A204.1 (cell line): ENCODE measurements around the gene MYH9.
A peak's percentile ranks its signal among the peaks of the same experiment; 100 is the strongest.

Experiments used
- FAIRE-seq: peaks from 2 replicates; lab custom pipeline; 2012; peaks lifted over from hg19 to GRCh38; lab: Jason Lieb, UNC

MYH9 gene

DNA sequence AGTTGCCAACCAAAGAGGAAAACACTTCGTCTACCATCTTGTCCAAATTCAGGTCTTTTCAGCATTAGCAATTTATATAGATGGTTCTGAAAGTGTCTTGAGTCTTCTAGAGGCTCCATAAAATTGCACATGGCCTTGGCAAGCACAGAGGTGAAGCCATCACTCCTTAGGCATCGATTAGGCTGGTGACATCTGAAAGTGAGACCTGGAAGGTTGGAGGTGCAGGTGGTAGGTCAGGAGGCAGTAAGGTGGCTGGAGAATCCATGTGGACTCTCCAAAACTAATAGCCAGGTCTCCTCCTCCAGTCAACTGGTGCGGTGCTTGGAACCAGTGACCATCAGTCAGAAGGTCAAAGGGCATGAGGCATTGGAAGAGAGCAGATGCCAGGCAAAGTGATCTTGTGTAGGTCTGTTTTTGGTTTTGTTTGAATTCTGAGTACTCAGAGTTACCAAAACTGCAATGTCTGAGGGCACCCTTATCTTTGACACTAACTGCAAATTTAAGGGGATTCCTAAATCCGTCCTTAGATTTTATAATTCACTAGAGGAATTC lies 141.9 kb downstream of the MYH9 start:
- FAIRE-seq: no peak

DNA sequence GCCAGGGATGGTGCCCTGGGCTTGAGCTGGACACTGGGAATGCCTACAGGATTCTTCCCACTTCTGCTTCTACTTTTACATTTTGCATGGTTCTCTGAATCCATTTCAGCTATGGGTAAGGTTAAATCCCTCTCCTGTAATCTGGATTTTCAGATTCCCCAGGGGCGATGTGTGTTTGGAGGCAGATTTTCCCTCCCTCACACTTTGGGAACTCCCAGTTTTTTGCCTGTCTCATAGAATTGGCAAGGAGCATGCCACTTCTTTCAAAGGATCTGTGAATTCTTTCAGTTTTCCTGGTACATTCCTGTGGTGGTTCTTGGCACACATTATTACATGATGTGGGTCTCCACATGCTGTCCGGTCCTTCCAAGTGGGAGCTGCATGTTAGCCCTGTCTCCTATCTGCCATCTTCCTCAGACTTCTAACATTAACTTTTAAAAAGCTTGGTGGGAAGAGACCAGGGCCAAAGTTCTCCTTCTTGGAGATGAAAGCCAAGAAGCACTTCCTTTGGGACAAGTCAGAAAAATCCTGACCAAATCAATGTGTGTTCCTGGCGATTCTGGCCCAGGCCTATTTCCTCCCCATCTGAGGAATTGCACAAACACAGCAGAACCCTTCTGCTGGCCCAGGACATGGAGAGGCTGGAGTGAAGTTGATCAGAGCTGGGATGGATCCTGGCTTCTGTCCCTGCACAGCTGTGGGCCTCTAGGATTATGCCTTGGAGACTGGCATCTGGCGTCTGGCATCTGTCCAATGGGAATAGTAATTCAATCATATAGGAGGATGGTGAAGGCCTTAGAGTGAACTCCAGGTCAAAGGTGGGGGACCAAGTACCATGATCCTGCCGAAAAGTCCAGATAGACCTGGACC lies 143.0 kb downstream of the MYH9 start:
- no peak for FAIRE-seq

DNA sequence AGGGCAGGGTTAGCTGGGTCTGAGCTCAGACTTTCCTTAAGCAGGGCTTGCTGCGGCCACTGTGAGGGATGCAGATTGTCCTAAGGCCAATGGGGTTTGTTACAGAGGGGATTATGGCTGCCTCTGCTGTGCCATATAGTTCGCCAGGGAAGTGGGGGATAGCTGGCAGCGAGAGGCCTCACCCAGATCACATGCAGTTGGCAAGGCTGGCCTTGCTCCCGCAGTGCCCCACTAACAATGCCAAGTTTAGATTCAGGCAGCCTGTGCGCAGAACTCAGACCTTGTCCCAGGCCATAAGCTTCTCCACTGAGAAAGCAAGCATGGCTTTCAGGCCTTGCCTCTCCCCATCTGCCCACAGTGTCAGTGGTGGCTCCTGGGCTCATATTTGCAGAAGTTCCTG lies 143.8 kb downstream of the MYH9 start:
- FAIRE-seq: no peak

DNA sequence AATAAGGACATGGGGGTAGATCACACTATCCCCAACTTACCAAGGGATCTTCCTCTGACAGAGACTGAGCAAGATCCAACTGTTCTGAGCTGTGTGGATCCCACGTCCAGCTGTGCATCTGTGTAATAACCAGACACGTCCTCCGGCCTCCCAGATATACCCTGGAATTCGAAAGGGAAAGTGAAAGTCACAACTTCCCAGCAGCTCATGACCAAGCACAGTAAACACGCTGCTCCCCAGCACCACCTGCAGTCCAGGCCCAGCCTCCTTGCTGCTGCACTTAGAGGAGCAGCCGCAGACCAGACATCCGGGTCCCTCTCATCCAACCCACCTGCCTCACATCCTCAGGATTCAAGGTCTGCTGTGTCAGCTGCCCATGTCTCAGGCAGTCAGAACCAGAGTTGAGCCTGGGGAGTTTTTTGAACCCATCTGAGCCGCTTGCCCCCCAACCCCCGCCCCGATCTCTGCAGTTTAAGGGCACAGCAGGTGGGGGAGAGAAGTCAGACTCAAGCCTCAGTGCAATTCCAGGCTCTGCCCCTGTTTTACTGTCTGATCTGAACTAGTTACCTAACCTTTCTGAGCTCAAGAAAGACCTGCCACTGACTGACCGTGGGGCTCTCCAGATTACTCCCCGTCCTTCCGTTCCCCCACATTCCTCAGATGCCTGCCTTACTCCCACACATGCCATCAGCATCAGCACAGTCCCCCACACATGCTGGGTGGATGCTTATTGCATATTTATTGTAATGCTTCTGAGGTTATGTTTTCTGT lies 148.2 kb downstream of the MYH9 start, which contains the start of gene APOL2:
Gene APOL2 (minus strand): TSS at position 127 of the 771 bp plus-strand sequence. CDS start 6,365 bp downstream, outside the sequence.
- peak; percentile 95 for FAIRE-seq

DNA sequence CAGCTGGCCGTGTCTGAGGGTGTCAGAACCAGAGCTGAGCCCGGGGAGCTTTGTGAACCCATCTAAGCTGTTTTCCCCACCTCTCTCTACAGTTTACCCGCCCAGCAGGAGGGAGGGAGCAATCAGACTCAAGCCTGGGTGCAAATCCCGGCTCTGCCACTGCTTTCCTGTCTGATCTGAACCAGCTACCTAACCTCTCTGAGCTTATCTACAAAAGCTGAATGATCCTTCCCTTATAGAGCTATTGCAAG lies 148.7 kb downstream of the MYH9 start:
- no peak for FAIRE-seq

DNA sequence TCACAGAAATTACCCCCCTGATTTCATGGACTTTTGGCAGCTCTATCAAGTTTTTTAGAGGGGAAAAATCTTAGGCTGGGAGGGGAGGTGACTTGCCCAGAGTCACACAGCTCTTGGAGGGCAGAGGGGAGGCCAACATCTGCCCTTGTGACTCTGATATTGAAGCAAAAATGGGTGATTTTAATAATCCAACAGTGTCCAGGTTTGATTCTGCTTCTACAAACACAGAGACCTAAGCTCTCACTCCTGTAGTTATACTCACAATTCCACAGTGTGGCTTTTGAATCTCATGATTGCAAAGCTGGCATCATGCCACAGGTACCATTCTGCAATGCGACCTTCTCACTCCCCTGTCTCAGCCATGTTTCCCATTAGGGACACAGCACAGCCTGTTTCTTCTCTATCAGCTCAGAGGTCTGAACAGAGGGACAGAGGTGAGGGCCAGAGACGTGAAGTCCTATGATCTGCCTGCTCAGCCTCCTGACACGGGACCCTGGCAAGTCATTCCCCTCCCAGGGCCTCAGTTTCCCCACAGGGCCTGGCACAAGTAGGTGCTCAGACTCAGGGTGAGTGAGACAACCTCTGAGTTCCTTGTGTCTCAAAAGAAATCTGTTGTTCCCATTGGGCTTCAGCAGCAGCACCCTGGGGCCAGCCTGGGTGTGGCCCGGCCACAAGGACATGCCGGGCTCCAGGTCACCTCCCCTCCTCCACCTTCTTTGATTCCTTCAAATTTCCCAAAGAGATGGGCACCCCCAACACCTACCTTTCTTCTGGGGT lies 149.2 kb downstream of the MYH9 start:
- no peak for FAIRE-seq

DNA sequence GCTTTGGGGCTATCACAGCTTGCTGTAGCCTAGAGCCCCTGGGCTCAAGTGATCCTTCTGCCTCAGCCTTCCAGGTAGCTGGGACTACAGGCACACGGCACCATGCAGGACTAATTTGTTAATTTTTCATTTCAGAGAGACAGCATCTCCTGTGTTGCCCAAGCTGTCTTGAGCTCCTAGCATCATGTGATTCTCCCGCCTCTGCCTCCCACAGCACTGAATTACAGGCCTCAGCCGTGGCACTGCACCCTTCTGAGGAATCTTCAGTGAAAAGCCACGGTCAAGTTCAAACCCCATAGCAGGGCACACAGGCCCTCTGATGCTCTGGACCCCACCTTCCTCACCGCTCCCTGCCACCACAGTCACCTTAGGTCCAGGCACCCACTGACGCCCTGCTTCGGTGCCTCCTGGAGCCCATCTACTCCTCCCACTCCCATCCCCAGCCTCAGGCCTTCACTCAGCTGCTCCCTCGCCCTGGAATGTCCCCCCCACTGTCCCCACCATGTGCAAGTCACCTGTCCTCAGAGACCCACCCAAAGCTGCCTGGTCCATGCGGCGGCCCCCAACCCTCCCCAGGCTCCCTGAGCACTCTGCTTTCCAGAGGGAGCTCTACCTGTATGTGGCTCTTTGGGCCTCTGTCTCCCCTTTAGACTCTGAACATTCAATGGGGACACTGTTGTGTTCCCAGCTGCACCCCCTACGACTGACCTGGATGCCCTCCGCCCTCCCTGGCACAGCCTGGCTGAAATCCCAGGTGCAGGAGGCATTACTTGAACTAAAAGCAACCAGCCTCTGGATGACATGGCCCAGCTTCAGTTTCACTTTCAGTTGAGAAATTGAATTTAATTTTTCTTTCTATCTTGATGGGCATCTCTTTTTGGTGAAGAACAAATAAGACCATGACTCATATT lies 150.1 kb downstream of the MYH9 start:
- no peak for FAIRE-seq

DNA sequence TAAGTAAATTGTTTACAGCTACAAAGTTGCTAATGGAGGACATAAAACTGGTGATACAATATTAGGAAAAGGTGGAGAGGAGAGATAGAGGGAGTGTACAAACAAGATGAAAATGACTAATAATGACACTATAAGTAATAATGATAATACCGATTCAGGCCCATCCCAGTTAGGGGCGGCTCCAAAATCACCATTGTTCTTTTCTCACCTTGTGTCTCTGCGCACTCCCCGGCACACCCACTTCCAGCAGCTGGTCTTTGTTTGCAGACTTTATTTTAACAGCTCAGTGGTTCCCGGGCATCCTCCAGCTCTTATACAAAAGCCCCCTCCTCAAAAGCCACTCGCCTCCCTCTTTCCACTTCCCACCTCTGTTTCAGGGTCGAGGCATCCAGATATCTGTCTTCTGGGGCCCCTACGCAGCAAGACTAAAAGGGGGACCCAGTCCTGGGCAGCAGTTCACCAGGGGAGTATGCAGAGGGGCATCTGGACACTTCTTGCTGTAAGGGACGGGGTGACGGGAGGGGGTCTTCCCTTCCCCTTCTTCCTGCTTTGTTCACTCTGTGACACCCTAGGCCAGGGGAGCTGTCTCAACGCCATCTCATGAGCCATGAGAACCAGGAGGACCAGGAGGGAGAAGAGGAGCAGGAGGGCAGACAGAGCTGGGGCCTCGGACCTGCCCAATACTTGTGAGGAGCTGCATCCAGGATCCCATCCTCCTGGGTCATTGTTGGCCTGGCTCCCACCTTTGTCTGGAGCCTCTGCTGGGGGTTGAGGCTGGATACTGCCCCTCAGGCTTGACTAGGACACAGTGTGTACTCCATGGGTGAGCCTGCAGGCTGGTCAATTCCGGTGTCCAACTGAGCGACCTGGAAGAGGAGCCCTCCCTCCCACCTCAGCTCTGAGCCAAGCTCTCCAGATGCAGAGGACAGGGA lies 151.1 kb downstream of the MYH9 start:
- no peak for FAIRE-seq

DNA sequence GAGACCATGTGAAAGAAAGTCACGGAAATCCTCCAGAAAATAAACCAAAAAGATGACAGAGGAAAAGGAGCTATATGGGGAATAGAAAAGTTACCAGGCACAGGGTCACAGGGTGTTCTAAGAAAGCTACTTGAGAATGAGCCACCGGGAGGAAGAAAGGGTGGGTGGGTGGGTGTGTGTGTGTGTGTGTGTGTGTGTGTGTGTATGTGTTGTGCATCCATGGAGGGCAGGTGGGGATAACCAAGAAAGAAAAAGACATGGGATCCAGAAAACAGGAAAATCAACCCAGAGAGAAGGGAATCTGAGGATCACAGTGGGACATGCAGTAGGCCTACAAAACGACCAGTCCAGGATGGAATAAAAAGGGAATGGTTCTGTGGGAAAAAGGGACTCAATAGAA lies 152.2 kb downstream of the MYH9 start:
- no peak for FAIRE-seq

DNA sequence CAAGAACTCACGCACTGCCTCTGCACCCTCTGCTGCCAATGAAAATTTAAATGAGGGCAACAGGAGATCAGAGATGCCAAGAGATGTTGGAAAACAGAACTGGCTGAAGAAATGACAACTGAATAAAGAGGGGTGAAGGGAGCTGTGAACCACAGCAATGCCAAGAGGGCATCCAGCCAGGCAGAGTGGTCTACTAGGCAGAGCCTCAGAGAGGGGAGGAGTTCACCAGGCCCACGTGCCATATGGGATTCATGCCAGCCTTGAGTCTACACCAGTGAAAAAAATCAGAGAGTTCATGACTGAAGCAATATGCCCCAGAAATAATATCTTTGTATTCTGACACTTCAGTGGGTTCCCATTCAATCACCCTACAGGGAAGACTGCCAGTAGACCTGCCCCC lies 152.8 kb downstream of the MYH9 start:
- FAIRE-seq: no peak

DNA sequence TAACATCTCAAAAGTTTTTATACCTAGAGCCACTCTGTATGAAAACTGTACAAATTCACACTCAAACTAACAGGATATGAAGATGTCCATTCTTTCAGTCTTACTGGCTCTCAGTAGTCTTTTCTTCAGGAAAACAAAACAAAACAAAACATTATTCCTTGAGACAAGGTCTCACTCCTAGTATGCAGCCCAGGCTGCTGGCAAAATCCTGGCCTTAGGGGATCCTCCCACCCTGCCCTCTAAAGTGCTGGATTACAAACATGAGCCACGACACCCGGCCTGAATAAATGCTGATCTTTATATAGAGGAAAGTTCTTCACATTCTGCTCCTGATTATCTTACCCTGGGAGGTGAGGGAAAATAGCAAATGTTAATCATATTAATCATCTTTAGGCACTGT lies 153.6 kb downstream of the MYH9 start:
- no peak for FAIRE-seq

DNA sequence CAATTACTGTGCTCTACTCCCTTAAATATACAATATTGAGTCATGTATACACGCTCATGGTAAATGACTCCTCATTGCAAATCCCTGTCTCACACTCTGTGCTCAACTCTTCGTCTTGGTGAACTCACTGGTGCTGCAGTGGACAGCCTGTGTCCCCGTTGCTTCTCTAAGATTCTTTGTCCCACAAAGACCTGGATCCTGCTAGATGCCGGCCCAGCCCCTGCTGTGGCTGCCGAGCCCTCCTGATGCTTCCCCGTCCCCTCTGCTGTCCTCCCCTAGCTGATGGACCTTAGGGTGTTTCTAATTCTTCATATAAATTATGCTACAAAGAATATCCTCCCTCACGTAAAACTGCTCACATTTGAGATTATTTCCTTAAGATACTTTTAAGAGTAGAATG lies 154.0 kb downstream of the MYH9 start:
- no peak for FAIRE-seq

DNA sequence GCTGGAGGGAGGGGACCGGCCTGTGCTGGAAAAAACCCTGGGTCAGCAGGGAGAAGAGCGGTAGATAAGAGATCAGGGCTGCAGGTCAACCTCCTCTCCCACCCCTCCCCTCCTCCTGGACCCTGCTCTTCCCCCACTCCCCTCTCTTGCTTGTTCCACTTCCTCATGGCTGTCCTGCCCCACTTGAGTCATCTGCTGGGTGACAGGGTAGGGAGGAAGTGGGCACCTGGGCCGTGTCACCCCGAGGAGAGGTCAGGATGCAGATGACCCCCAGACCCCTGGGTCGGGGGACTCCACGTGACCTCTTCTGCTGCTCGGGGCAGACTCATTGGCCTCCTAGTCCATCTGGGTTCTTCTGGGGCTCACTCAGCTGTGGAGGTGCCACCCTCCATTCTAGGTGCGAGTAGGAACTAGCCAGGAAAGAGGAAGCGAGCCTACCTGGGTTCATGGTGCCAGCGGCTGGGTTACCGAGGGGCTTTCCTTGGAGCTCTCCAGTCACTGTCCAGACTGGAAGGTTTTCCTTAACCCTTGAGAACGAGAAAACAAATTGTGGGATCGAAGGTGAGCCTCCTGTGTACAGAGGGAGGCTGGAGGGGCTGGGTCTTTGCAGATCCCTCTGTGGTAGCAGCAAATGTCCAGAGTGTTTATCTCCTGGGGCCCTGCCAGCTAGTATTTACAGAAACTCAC lies 154.9 kb downstream of the MYH9 start:
- FAIRE-seq: no peak
